Measurements from ENCODE around the gene CALB2. TPM values are rescaled to one million over a fixed set of nuclear protein-coding genes. Genes with fewer than 3 reads are reported as not detected.

The CALB2 gene
- total RNA-seq, 1 donor from 2014 or later: not detected

GRCh38 chr16:71387045-71387871, 28.7 kb downstream of the CALB2 start:
- intact Hi-C loops (cut with micrococcal nuclease): no loop called here

- intact Hi-C loops (cut with micrococcal nuclease): no loop called here
Measured at GRCh38 chr16:71389330-71389729, 30.8 kb downstream of the CALB2 start.

- intact Hi-C loops (cut with micrococcal nuclease): no loop called here
Measured at GRCh38 chr16:71396594-71396993, 38.1 kb downstream of the CALB2 start.

GRCh38 chr16:71399801-71400563, 41.5 kb downstream of the CALB2 start:
- intact Hi-C loops (cut with micrococcal nuclease): no loop called here

GRCh38 chr16:71402007-71402406, 43.5 kb downstream of the CALB2 start:
- intact Hi-C loops (cut with micrococcal nuclease): no loop called here

- intact Hi-C loops (cut with micrococcal nuclease): no loop called here
Measured at GRCh38 chr16:71402674-71403073, 44.2 kb downstream of the CALB2 start.

GRCh38 chr16:71404364-71404763, 45.8 kb downstream of the CALB2 start:
- intact Hi-C loops (cut with micrococcal nuclease): no loop called here

GRCh38 chr16:71406316-71406715, 47.8 kb downstream of the CALB2 start:
- intact Hi-C loops (cut with micrococcal nuclease): no loop called here

- intact Hi-C loops (cut with micrococcal nuclease): no loop called here
Measured at GRCh38 chr16:71406724-71407123, 48.2 kb downstream of the CALB2 start.

GRCh38 chr16:71407731-71408130, 49.2 kb downstream of the CALB2 start:
- intact Hi-C loops (cut with micrococcal nuclease): no loop called here

GRCh38 chr16:71408536-71408935, 50.0 kb downstream of the CALB2 start:
- intact Hi-C loops (cut with micrococcal nuclease): no loop called here

GRCh38 chr16:71409011-71409775, 50.7 kb downstream of the CALB2 start:
- intact Hi-C loops (cut with micrococcal nuclease): no loop called here

- intact Hi-C loops (cut with micrococcal nuclease): loop anchor here (5.0 kb wide), 1 partner anchor 127 kb away; no protein-coding TSS in a partner anchor
Measured at GRCh38 chr16:71410146-71410545, 51.6 kb downstream of the CALB2 start.

GRCh38 chr16:71412270-71413160, 54.0 kb downstream of the CALB2 start:
- intact Hi-C loops (cut with micrococcal nuclease): loop anchor here (1.0 to 5.0 kb wide), 3 partner anchors 87 to 198 kb away; no protein-coding TSS in a partner anchor

- intact Hi-C loops (cut with micrococcal nuclease): loop anchor here (2.0 to 5.0 kb wide), 2 partner anchors 124 to 197 kb away; no protein-coding TSS in a partner anchor
Measured at GRCh38 chr16:71413341-71413740, 54.8 kb downstream of the CALB2 start.

- intact Hi-C loops (cut with micrococcal nuclease): loop anchor here (5.0 kb wide), 1 partner anchor 123 kb away; no protein-coding TSS in a partner anchor
Measured at GRCh38 chr16:71414038-71414437, 55.5 kb downstream of the CALB2 start.

GRCh38 chr16:71421911-71422310, 63.4 kb downstream of the CALB2 start:
- intact Hi-C loops (cut with micrococcal nuclease): no loop called here

- intact Hi-C loops (cut with micrococcal nuclease): no loop called here
Measured at GRCh38 chr16:71423016-71423415, 64.5 kb downstream of the CALB2 start.

GRCh38 chr16:71423865-71424264, 65.3 kb downstream of the CALB2 start:
- intact Hi-C loops (cut with micrococcal nuclease): no loop called here

GRCh38 chr16:71424626-71425025, 66.1 kb downstream of the CALB2 start:
- intact Hi-C loops (cut with micrococcal nuclease): no loop called here

GRCh38 chr16:71425746-71426068, 67.2 kb downstream of the CALB2 start:
- intact Hi-C loops (cut with micrococcal nuclease): no loop called here

All from T-helper 2 cell treated with Interferon-gamma antibody and Interleukin-4, amounts not matched to agents 100 ng/mL and 5 ng/mL, for 36 hours (primary cell).